Erythroblast (primary cell): ENCODE results near the gene CCM2L.

ENCODE experiments used
- GATA1 ChIP-seq: IDR thresholded peaks from 2 replicates; pipeline ENCODE4 v1.6.1; 2011; ENCODE audit warnings: low read depth, mild to moderate bottlenecking, control low read depth, low read length, moderate library complexity
- POLR2A ChIP-seq: IDR thresholded peaks from 2 replicates; pipeline ENCODE4 v1.6.1; 2011; ENCODE audit warnings: mild to moderate bottlenecking, low read length

GRCh38 chr20:32003325-32003724 is 6.9 kb upstream of the CCM2L start:
- TF ChIP-seq POLR2A = no peak
- TF ChIP-seq GATA1 = no peak
